ENCODE measurements around the gene TUT1.

Gene TUT1

GRCh38 chr11:62545437-62546243 is 45.7 kb downstream of the TUT1 start:
- Mint-ChIP-seq H3K36me3 (no peaks in the 10 kb centered on the region), H3K27me3 (no peaks in the 10 kb centered on the region), H3K9me3 (no peaks in the 10 kb centered on the region), H3K4me3 (peak overlapping the region; percentile 89), H3K4me1 (peaks cover 73% of the 10 kb centered on the region), H3K27ac (peak overlapping the region; percentile 70)

- H3K36me3 Mint-ChIP-seq = no peaks in the 10 kb centered on the region
- H3K27me3 Mint-ChIP-seq = no peaks in the 10 kb centered on the region
- no peak overlapping the region for H3K27ac Mint-ChIP-seq
- H3K4me1 Mint-ChIP-seq = peaks cover 67% of the 10 kb centered on the region
- H3K9me3 Mint-ChIP-seq = no peaks in the 10 kb centered on the region
- peak overlapping the region; percentile 89 for H3K4me3 Mint-ChIP-seq
Measured at GRCh38 chr11:62544581-62545436, 46.5 kb downstream of the TUT1 start.

GRCh38 chr11:62543680-62544444 is 47.5 kb downstream of the TUT1 start:
- no peaks in the 10 kb centered on the region for H3K9me3 Mint-ChIP-seq
- H3K4me3 Mint-ChIP-seq = peak overlapping the region; percentile 89
- H3K4me1 Mint-ChIP-seq = peaks cover 72% of the 10 kb centered on the region
- peak overlapping the region; percentile 35 for H3K27ac Mint-ChIP-seq
- H3K36me3 Mint-ChIP-seq = no peaks in the 10 kb centered on the region
- H3K27me3 Mint-ChIP-seq = no peaks in the 10 kb centered on the region

GRCh38 chr11:62542750-62543567 is 48.4 kb downstream of the TUT1 start:
- H3K4me1 Mint-ChIP-seq = peaks cover 69% of the 10 kb centered on the region
- no peak overlapping the region for H3K27ac Mint-ChIP-seq
- peak overlapping the region; percentile 64 for H3K4me3 Mint-ChIP-seq
- H3K36me3 Mint-ChIP-seq = no peaks in the 10 kb centered on the region
- no peaks in the 10 kb centered on the region for H3K27me3 Mint-ChIP-seq
- H3K9me3 Mint-ChIP-seq = no peaks in the 10 kb centered on the region

GRCh38 chr11:62542111-62542745 is 49.1 kb downstream of the TUT1 start:
- Mint-ChIP-seq H3K27ac (no peak overlapping the region), H3K4me1 (peaks cover 62% of the 10 kb centered on the region), H3K9me3 (no peaks in the 10 kb centered on the region), H3K27me3 (no peaks in the 10 kb centered on the region), H3K36me3 (no peaks in the 10 kb centered on the region), H3K4me3 (peak overlapping the region; percentile 64)

GRCh38 chr11:62540804-62541701 is 50.3 kb downstream of the TUT1 start:
- Mint-ChIP-seq H3K4me3 (peak overlapping the region; percentile 57), H3K36me3 (peaks cover 2% of the 10 kb centered on the region), H3K9me3 (no peaks in the 10 kb centered on the region), H3K4me1 (peaks cover 62% of the 10 kb centered on the region), H3K27me3 (no peaks in the 10 kb centered on the region), H3K27ac (peak overlapping the region; percentile 11)

- no peaks in the 10 kb centered on the region for H3K9me3 Mint-ChIP-seq
- peaks cover 54% of the 10 kb centered on the region for H3K4me1 Mint-ChIP-seq
- no peak overlapping the region for H3K27ac Mint-ChIP-seq
- no peaks in the 10 kb centered on the region for H3K27me3 Mint-ChIP-seq
- peaks cover 4% of the 10 kb centered on the region for H3K36me3 Mint-ChIP-seq
- H3K4me3 Mint-ChIP-seq = no peak overlapping the region
Measured at GRCh38 chr11:62539238-62539925, 51.9 kb downstream of the TUT1 start.

GRCh38 chr11:62538470-62539237 is 52.7 kb downstream of the TUT1 start:
- Mint-ChIP-seq H3K4me1 (peaks cover 47% of the 10 kb centered on the region), H3K27me3 (no peaks in the 10 kb centered on the region), H3K36me3 (peaks cover 9% of the 10 kb centered on the region), H3K9me3 (no peaks in the 10 kb centered on the region), H3K4me3 (no peak overlapping the region), H3K27ac (no peak overlapping the region)

- Mint-ChIP-seq H3K36me3 (peaks cover 16% of the 10 kb centered on the region), H3K27me3 (no peaks in the 10 kb centered on the region), H3K4me3 (no peak overlapping the region), H3K27ac (no peak overlapping the region), H3K9me3 (no peaks in the 10 kb centered on the region), H3K4me1 (peaks cover 24% of the 10 kb centered on the region)
Measured at GRCh38 chr11:62536301-62536957, 54.9 kb downstream of the TUT1 start.

GRCh38 chr11:62535802-62536201 is 55.5 kb downstream of the TUT1 start:
- Mint-ChIP-seq H3K27me3 (no peaks in the 10 kb centered on the region), H3K9me3 (no peaks in the 10 kb centered on the region), H3K4me3 (no peak overlapping the region), H3K4me1 (peaks cover 18% of the 10 kb centered on the region), H3K27ac (no peak overlapping the region), H3K36me3 (peaks cover 16% of the 10 kb centered on the region)

- H3K27ac Mint-ChIP-seq = no peak overlapping the region
- peaks cover 15% of the 10 kb centered on the region for H3K4me1 Mint-ChIP-seq
- no peaks in the 10 kb centered on the region for H3K9me3 Mint-ChIP-seq
- H3K4me3 Mint-ChIP-seq = no peak overlapping the region
- no peaks in the 10 kb centered on the region for H3K27me3 Mint-ChIP-seq
- peaks cover 18% of the 10 kb centered on the region for H3K36me3 Mint-ChIP-seq
Measured at GRCh38 chr11:62534779-62535545, 56.4 kb downstream of the TUT1 start.

GRCh38 chr11:62532096-62532495 is 59.2 kb downstream of the TUT1 start:
- H3K4me3 Mint-ChIP-seq = no peak overlapping the region
- no peaks in the 10 kb centered on the region for H3K9me3 Mint-ChIP-seq
- peaks cover 22% of the 10 kb centered on the region for H3K36me3 Mint-ChIP-seq
- H3K4me1 Mint-ChIP-seq = no peaks in the 10 kb centered on the region
- H3K27ac Mint-ChIP-seq = no peak overlapping the region
- H3K27me3 Mint-ChIP-seq = no peaks in the 10 kb centered on the region
